Small intestine (tissue), 7 donors: Measurements from ENCODE around the gene KIRREL1. TPM values are rescaled to one million over a fixed set of nuclear protein-coding genes. Genes with fewer than 3 reads are reported as not detected.

ENCODE experiments used
- DNase-seq, 2 donors: peaks; one replicate each; pipeline versions ENCODE4 v3.0.0 to v3.0.0-alpha.2; 2013
- FAIRE-seq: peaks from 2 replicates; lab custom pipeline; 2012; peaks lifted over from hg19 to GRCh38; lab: Jason Lieb, UNC
- H3K27ac ChIP-seq, 3 donors: one replicate each; pipeline ENCODE4 v1.5.1; 2013; ENCODE audit warnings: low read length in 2 of 3, mild to moderate bottlenecking in 2 of 3, control low read depth in 1 of 3, inconsistent platforms in 1 of 3, low read depth in 1 of 3, moderate library complexity in 1 of 3
- H3K27me3 ChIP-seq, 3 donors: one replicate each; pipeline ENCODE4 v1.6.1; 2013; ENCODE audit warnings: low read length in 3 of 3, inconsistent platforms in 1 of 3; ENCODE audit not compliant: control insufficient read depth in 3 of 3, insufficient read depth in 3 of 3
- H3K36me3 ChIP-seq, 3 donors: one replicate each; pipeline ENCODE4 v1.6.1; 2013; ENCODE audit warnings: low read length in 3 of 3, inconsistent platforms in 1 of 3, low read depth in 1 of 3, mild to moderate bottlenecking in 1 of 3, moderate library complexity in 1 of 3; ENCODE audit not compliant: control insufficient read depth in 3 of 3, insufficient read depth in 2 of 3
- H3K4me1 ChIP-seq, 3 donors: one replicate each; pipeline ENCODE4 v1.6.1; 2013; ENCODE audit warnings: low read length in 2 of 3, inconsistent platforms in 1 of 3, low read depth in 1 of 3, mild to moderate bottlenecking in 1 of 3, moderate library complexity in 1 of 3; ENCODE audit not compliant: control insufficient read depth in 3 of 3, insufficient read depth in 2 of 3
- H3K4me3 ChIP-seq, 3 donors: one replicate each; pipeline ENCODE4 v1.5.1; 2013; ENCODE audit warnings: low read length in 3 of 3, control low read depth in 1 of 3, inconsistent platforms in 1 of 3, low read depth in 1 of 3, mild to moderate bottlenecking in 1 of 3, moderate library complexity in 1 of 3
- H3K9me3 ChIP-seq, 2 donors: one replicate each; pipeline ENCODE4 v1.6.1; 2013; ENCODE audit warnings: low read depth in 1 of 2, low read length in 1 of 2; ENCODE audit not compliant: control insufficient read depth in 2 of 2, insufficient read depth in 1 of 2
- WGBS, 3 donors: extraction: QIAGEN DNeasy Blood & Tissue Kit; methylation state at CpG; one replicate each; pipeline ENCODE4 v1.1.7; 2013; 5-methylcytosine and 5-hydroxymethylcytosine counted together
- polyA plus RNA-seq, 4 donors: library from polyadenylated mRNA; stranded (reverse) in 3 of 4; unstranded in 1 of 4; fragments of 200-250 nt in 3 of 4; fragments of 120-200 nt in 1 of 4; gene quantifications; one replicate each; pipeline versions ENCODE4 v1.2.1 to v1.2.3, GENCODE V29; 2013
- donor health status: healthy with polysubstance abuse.
- donor health status: control.
- donor health status: control.
- donor health status: Bipolar disorder and iron deficiency.
- donor health status: healthy.

The KIRREL1 gene
- polyA plus RNA-seq, 4 donors = 0.22 to 15.3 (median 4.9) TPM

DNA sequence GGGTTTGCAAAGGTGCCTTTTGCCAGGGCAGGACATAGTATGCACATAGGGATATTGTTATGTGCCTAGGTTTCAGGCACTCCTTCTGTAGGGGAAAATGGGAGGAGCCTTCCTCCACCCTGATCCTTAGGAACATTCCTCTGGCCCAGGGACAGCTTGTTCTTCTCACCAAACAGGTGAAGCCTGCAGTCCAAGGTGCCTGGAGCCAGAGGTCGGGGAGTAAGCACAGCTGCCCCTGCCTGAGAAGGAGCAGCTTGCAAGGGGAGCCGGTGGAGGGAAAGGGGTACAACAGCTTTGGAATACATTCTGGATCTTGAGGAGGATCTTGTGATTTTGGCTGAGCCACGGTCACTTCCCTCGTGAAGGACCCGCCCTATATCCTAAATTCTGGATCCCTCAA lies 104.8 kb downstream of the KIRREL1 start:
- Histone ChIP-seq H3K36me3 (peaks cover 0 to 29% (median 0%) of the 10 kb centered on the region in 3 donors), H3K9me3 (no peaks in the 10 kb centered on the region), H3K27ac (no peak overlapping the region), H3K27me3 (no peaks in the 10 kb centered on the region), H3K4me1 (peaks cover 2 to 19% (median 5%) of the 10 kb centered on the region in 3 donors), H3K4me3 (no peak overlapping the region)
- no peak for FAIRE-seq
- 60 to 76% (median 69%) methylated on average over 5 of the region's 5 CpGs for WGBS, 3 donors
- peak in 1 of 2 donors; percentile 92 for DNase-seq

- no peak overlapping the region for H3K4me3 ChIP-seq
- FAIRE-seq (no peak), DNase-seq (no peak)
- peaks cover 2 to 21% (median 5%) of the 10 kb centered on the region in 3 donors for H3K4me1 ChIP-seq
- peaks cover 0 to 20% (median 0%) of the 10 kb centered on the region in 3 donors for H3K36me3 ChIP-seq
- H3K27ac ChIP-seq = no peak overlapping the region
- H3K27me3 ChIP-seq = no peaks in the 10 kb centered on the region
- 86 to 94% (median 86%) methylated on average over 3 of the region's 3 CpGs for WGBS, 3 donors
- H3K9me3 ChIP-seq = no peaks in the 10 kb centered on the region
Observed at GRCh38 chr1:158099185-158099584, 105.7 kb downstream of the KIRREL1 start.

- no peaks in the 10 kb centered on the region for H3K9me3 ChIP-seq
- WGBS, 3 donors = 59 to 82% (median 76%) methylated on average over 2 of the region's 2 CpGs
- H3K4me1 ChIP-seq = peaks cover 2 to 21% (median 5%) of the 10 kb centered on the region in 3 donors
- H3K4me3 ChIP-seq = no peak overlapping the region
- H3K27ac ChIP-seq = no peak overlapping the region
- no peak for FAIRE-seq
- H3K36me3 ChIP-seq = peaks cover 0 to 7% (median 0%) of the 10 kb centered on the region in 3 donors
- no peaks in the 10 kb centered on the region for H3K27me3 ChIP-seq
- DNase-seq = no peak
Observed at GRCh38 chr1:158100498-158100897, 107.1 kb downstream of the KIRREL1 start.

DNA sequence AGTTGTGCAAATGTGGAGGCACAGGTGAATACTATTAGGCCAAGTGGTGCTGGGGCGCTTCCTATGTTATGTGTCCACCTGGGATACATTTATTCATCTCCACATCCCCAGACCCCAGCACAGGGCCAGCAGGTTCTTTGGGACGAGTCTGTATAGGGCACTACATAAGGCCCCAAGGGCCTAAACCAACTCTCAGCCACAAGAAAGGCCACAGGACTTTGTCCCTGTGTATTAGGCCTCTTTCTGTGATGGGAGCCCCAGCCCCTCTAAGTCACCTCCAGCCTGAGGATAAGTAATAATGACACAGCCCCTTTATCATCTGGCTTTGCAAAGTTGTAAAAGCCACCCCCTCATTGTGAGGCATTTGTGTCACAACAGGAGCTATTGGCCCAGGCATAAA lies 108.0 kb downstream of the KIRREL1 start:
- Histone ChIP-seq H3K9me3 (no peaks in the 10 kb centered on the region), H3K4me1 (peaks cover 2 to 21% (median 5%) of the 10 kb centered on the region in 3 donors), H3K27ac (peak overlapping the region; percentile 67 to 88 (median 73)), H3K36me3 (peaks cover 0 to 3% (median 0%) of the 10 kb centered on the region in 3 donors), H3K4me3 (no peak overlapping the region), H3K27me3 (no peaks in the 10 kb centered on the region)
- 80 to 88% (median 84%) methylated on average over 2 of the region's 2 CpGs for whole genome bisulfite sequencing, 3 donors
- FAIRE-seq = no peak
- no peak for DNase-seq

- DNase-seq = peak; percentile 89 to 97
- Histone ChIP-seq H3K4me1 (peaks cover 2 to 21% (median 5%) of the 10 kb centered on the region in 3 donors), H3K27ac (peak overlapping the region; percentile 67 to 88 (median 73)), H3K4me3 (no peak overlapping the region), H3K9me3 (no peaks in the 10 kb centered on the region), H3K27me3 (no peaks in the 10 kb centered on the region), H3K36me3 (no peaks in the 10 kb centered on the region)
- WGBS, 3 donors = 3 to 10% (median 9%) methylated on average over 1 of the region's 1 CpG
- no peak for FAIRE-seq
Observed at GRCh38 chr1:158101927-158102326, 108.5 kb downstream of the KIRREL1 start.

- H3K27ac ChIP-seq = peak overlapping the region in 2 of 3 donors; percentile 46 to 81
- WGBS, 3 donors = 65 to 78% (median 77%) methylated on average over 6 of the region's 6 CpGs
Observed at GRCh38 chr1:158102881-158103674, 109.6 kb downstream of the KIRREL1 start.

GRCh38 chr1:158103861-158104522 lies 110.5 kb downstream of the KIRREL1 start:
- 62 to 75% (median 73%) methylated on average over 5 of the region's 5 CpGs for WGBS, 3 donors
- Histone ChIP-seq H3K4me3 (no peak overlapping the region), H3K36me3 (no peaks in the 10 kb centered on the region), H3K27ac (no peak overlapping the region), H3K27me3 (no peaks in the 10 kb centered on the region), H3K9me3 (no peaks in the 10 kb centered on the region), H3K4me1 (peaks cover 0 to 21% (median 3%) of the 10 kb centered on the region in 3 donors)
- DNase-seq (no peak), FAIRE-seq (no peak)

More at GRCh38 chr1:158102881-158103674, 109.6 kb downstream of the KIRREL1 start:
- no peaks in the 10 kb centered on the region for H3K36me3 ChIP-seq
- H3K9me3 ChIP-seq = no peaks in the 10 kb centered on the region
- H3K4me1 ChIP-seq = peaks cover 2 to 21% (median 5%) of the 10 kb centered on the region in 3 donors
- no peak overlapping the region for H3K4me3 ChIP-seq
- DNase-seq = peak; percentile 29 to 35
- no peak for FAIRE-seq
- H3K27me3 ChIP-seq = no peaks in the 10 kb centered on the region

DNA sequence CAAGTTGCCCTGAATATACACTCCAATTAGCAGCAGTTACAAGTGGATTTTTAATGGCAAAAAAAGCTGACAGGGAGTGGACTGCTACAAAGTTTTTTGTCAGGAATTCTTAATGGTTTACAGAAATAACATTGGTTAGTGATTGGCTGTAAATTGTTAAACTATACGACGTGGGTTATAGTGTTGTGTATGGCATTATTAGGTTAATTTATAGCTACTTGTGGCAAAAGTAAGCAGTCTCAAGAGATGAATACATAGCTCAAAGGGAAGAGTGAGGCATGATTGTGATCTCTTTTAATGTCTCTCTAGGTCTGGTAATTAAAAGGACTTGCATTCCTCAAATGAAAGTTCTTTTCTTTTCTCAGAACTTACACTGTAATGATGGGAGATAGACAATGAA lies 111.4 kb downstream of the KIRREL1 start:
- H3K4me3 ChIP-seq = no peak overlapping the region
- H3K9me3 ChIP-seq = no peaks in the 10 kb centered on the region
- H3K4me1 ChIP-seq = peaks cover 0 to 21% (median 3%) of the 10 kb centered on the region in 3 donors
- no peak for DNase-seq
- 38 to 56% (median 42%) methylated on average over 2 of the region's 2 CpGs for WGBS, 3 donors
- no peaks in the 10 kb centered on the region for H3K27me3 ChIP-seq
- no peak for FAIRE-seq
- no peak overlapping the region for H3K27ac ChIP-seq
- no peaks in the 10 kb centered on the region for H3K36me3 ChIP-seq
